Kidney capillary endothelial cell (primary cell): ENCODE measurements around the gene TLR1.
"Not testable (repeated sequence)": the region's sequence is repeated elsewhere in the genome, so short reads cannot be mapped to it uniquely, and the experiment has no call there.

Experiments
- DNase-seq: peaks from one replicate; pipeline ENCODE4 v3.0.0-alpha.2; 2018; ENCODE audit warnings: low spot score

TLR1 gene

GRCh38 chr4:38775326-38775725 lies 29.3 kb downstream of the TLR1 start:
- no peak for DNase-seq

GRCh38 chr4:38774181-38774955 lies 30.2 kb downstream of the TLR1 start:
- DNase-seq = no peak

- DNase-seq = not testable (repeated sequence)
Measured at GRCh38 chr4:38770281-38770680, 34.3 kb downstream of the TLR1 start.

- DNase-seq = no peak
Measured at GRCh38 chr4:38769857-38770256, 34.7 kb downstream of the TLR1 start.

- DNase-seq = no peak
Measured at GRCh38 chr4:38769441-38769840, 35.1 kb downstream of the TLR1 start.

GRCh38 chr4:38768968-38769394 lies 35.6 kb downstream of the TLR1 start:
- peak; percentile 19 for DNase-seq

- DNase-seq = not testable (repeated sequence)
Measured at GRCh38 chr4:38766940-38767339, 37.7 kb downstream of the TLR1 start.

GRCh38 chr4:38765382-38765781 lies 39.2 kb downstream of the TLR1 start:
- DNase-seq = no peak

- no peak for DNase-seq
Measured at GRCh38 chr4:38764277-38764676, 40.3 kb downstream of the TLR1 start.

- no peak for DNase-seq
Measured at GRCh38 chr4:38762560-38762959, 42.0 kb downstream of the TLR1 start.

GRCh38 chr4:38759790-38760122 lies 44.8 kb downstream of the TLR1 start:
- no peak for DNase-seq

GRCh38 chr4:38759113-38759789 lies 45.3 kb downstream of the TLR1 start:
- DNase-seq = peak; percentile 46

GRCh38 chr4:38757945-38758600 lies 46.5 kb downstream of the TLR1 start:
- DNase-seq = no peak

GRCh38 chr4:38752941-38753806 lies 51.4 kb downstream of the TLR1 start:
- DNase-seq = no peak

- no peak for DNase-seq
Measured at GRCh38 chr4:38752372-38752940, 52.1 kb downstream of the TLR1 start.

GRCh38 chr4:38751341-38752010 lies 53.1 kb downstream of the TLR1 start:
- DNase-seq = no peak

- no peak for DNase-seq
Measured at GRCh38 chr4:38749336-38749735, 55.3 kb downstream of the TLR1 start.

- DNase-seq = no peak
Measured at GRCh38 chr4:38747629-38748028, 57.0 kb downstream of the TLR1 start.
